ENCODE data around the gene MIA2. TPM values are rescaled to one million over a fixed set of nuclear protein-coding genes. Genes with fewer than 3 reads are reported as not detected.

Gene MIA2
- total and polyA plus RNA-seq, 9 of the 15 experiments (the other 6 are each of a cell fraction or from before 2014, with no cell fraction given) = 6.0 to 21.8 (median 12.8) TPM

- no peak for TF ChIP-seq ZBTB5 (IDR thresholded peaks at IDR 0.05)
Observed at GRCh38 chr14:39382463-39382862, 148.7 kb downstream of the MIA2 start (continued).

- H3K27me3 ChIP-seq (ENCODE audit: control insufficient read depth in 2 of 2, insufficient read depth in 2 of 2, low read length in 2 of 2) = no peaks in the 10 kb centered on the region
- no peak for FAIRE-seq
- ChIA-PET POLR2A (interaction anchor here (0.7 kb wide), 1 partner anchor 795 kb away, joined by 3 read pairs; no protein-coding TSS in a partner anchor), CTCF (ENCODE audit: low intra/inter-chr PET ratio) (no interaction called here)
- no peaks in the 10 kb centered on the region for H3K36me3 ChIP-seq (ENCODE audit: control insufficient read depth, insufficient read depth, low read length)
- H4K20me1 ChIP-seq (replicated peaks; ENCODE audit: control insufficient read depth, insufficient read depth, low read length) = no peaks in the 10 kb centered on the region
- intact Hi-C loops (cut with micrococcal nuclease) = loop anchor here (5.0 kb wide), 1 partner anchor 49 kb away; the partner anchor contains the start of gene FBXO33
- no peak overlapping the region for H3K27ac ChIP-seq (ENCODE audit: extremely low read depth, low read depth, low read length)
- no peaks in the 10 kb centered on the region for H3K79me2 ChIP-seq (ENCODE audit: control insufficient read depth, insufficient read depth, low read length)
- no peak for DNase-seq (ENCODE audit: extremely low read depth in 1 of 4, low spot score in 3 of 4)
- no peaks in the 10 kb centered on the region; a peak in 1 of 5 replicates for H3K4me1 ChIP-seq (replicated peaks in 1 of 2; ENCODE audit: control insufficient read depth in 2 of 2, insufficient read depth in 2 of 2, low read length in 2 of 2)
- no peak for TF ChIP-seq SMC3 (conservative IDR thresholded peaks at IDR 0.05; ENCODE audit: insufficient read depth, low read depth, low read length)
- TF ChIP-seq KLF6 (CRISPR knock-in tag; IDR thresholded peaks at IDR 0.05; ENCODE audit: borderline replicate concordance) = no peak
- no peak for TF ChIP-seq ETV5 (CRISPR knock-in tag; IDR thresholded peaks at IDR 0.05; ENCODE audit: low read depth)
- TF ChIP-seq NBN (IDR thresholded peaks at IDR 0.05; ENCODE audit: low read depth) = no peak
- TF ChIP-seq PBX2 (CRISPR knock-in tag; IDR thresholded peaks at IDR 0.05; ENCODE audit: low read depth) = no peak
- no peak for TF ChIP-seq PBX2 (tag; conservative IDR thresholded peaks at IDR 0.05; ENCODE audit: low read depth)
- no peak for TF ChIP-seq MEF2D (tag; conservative IDR thresholded peaks at IDR 0.05; ENCODE audit: low read depth)
- TF ChIP-seq ZNF3 (CRISPR knock-in tag; IDR thresholded peaks at IDR 0.05) = no peak
- no peak for TF ChIP-seq TFE3 (CRISPR knock-in tag; IDR thresholded peaks at IDR 0.05)
- no peaks in the 10 kb centered on the region for H3K9me3 ChIP-seq (replicated peaks; ENCODE audit: control insufficient read depth, insufficient read depth, low read depth, low read length)
- H2AFZ ChIP-seq (ENCODE audit: low read depth, low read length) = no peak overlapping the region
- no peak overlapping the region for H3K9ac ChIP-seq (ENCODE audit: insufficient read depth in 1 of 2, low read depth in 2 of 2, low read length in 2 of 2)
- WGBS (ENCODE audit: insufficient coverage, low coverage, missing lambda C conversion rate) = 30% methylated on average over 1 of the region's 1 CpG
- no TSS peak for BruUV-seq (replicated peaks)
- no peaks in the 10 kb centered on the region for H3K9me1 ChIP-seq (ENCODE audit: control insufficient read depth, insufficient read depth, low read length)
- H3K4me3 ChIP-seq = no peak overlapping the region
- in situ Hi-C loops (cut with MboI) = no loop called here
- ATAC-seq = no peak
- no peak overlapping the region for H3K4me2 ChIP-seq (ENCODE audit: insufficient read depth, low read length)
Observed at GRCh38 chr14:39383026-39383660, 149.4 kb downstream of the MIA2 start.
